ENCODE measurements around the gene NAALADL2.
"Not testable (repeated sequence)": the region's sequence is repeated elsewhere in the genome, so short reads cannot be mapped to it uniquely, and the experiment has no call there.

The NAALADL2 gene

DNA sequence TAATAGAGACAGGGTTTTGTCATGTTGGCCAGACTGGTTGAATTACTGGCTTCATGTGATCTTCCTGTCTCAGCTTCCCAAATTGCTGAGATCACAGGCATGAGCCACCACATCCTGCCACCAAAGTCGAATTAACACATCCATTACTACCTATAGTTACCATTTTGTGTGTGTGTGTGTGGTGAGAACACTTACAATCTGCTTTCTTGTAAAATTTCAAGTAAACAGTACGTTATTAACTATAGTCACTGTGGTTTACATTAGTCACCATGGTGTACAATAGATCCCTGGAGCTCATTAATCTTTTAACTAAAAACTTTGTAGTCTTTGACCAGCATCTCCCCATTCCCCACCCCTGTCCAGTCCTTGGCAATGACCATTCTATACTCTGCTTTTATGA is 270.0 kb downstream of the NAALADL2 start:
- TF ChIP-seq, protein P1, sequence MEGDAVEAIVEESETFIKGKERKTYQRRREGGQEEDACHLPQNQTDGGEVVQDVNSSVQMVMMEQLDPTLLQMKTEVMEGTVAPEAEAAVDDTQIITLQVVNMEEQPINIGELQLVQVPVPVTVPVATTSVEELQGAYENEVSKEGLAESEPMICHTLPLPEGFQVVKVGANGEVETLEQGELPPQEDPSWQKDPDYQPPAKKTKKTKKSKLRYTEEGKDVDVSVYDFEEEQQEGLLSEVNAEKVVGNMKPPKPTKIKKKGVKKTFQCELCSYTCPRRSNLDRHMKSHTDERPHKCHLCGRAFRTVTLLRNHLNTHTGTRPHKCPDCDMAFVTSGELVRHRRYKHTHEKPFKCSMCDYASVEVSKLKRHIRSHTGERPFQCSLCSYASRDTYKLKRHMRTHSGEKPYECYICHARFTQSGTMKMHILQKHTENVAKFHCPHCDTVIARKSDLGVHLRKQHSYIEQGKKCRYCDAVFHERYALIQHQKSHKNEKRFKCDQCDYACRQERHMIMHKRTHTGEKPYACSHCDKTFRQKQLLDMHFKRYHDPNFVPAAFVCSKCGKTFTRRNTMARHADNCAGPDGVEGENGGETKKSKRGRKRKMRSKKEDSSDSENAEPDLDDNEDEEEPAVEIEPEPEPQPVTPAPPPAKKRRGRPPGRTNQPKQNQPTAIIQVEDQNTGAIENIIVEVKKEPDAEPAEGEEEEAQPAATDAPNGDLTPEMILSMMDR (IDR thresholded peaks at IDR 0.05; ENCODE audit: insufficient read depth, low read depth, low read length, missing control alignments): no peak
- H3K4me3 ChIP-seq (ENCODE audit: low read depth, low read length): no peak overlapping the region
- no peak for DNase-seq (ENCODE audit: low read depth)

DNA sequence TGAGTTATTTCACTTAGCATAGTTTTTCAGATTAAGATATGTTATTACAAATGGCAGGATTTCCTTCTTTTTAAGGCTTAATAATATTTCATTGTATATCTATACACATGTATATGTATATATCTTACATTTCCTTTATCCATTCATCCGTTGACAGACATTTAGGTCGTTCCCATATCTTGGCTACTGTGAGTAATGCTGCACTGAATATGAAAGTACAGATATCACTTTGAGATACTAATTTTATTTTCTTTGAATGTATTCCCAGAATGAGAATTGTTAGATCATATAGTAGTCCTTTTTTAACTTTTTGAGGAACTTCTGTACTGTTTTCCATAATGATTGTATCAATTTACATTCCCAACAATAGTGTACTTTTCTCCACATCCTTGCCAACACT is 270.4 kb downstream of the NAALADL2 start:
- H3K4me3 ChIP-seq (ENCODE audit: low read depth, low read length): no peak overlapping the region
- TF ChIP-seq, protein P1 (IDR thresholded peaks at IDR 0.05; ENCODE audit: insufficient read depth, low read depth, low read length, missing control alignments): no peak
- DNase-seq (ENCODE audit: low read depth): no peak

DNA sequence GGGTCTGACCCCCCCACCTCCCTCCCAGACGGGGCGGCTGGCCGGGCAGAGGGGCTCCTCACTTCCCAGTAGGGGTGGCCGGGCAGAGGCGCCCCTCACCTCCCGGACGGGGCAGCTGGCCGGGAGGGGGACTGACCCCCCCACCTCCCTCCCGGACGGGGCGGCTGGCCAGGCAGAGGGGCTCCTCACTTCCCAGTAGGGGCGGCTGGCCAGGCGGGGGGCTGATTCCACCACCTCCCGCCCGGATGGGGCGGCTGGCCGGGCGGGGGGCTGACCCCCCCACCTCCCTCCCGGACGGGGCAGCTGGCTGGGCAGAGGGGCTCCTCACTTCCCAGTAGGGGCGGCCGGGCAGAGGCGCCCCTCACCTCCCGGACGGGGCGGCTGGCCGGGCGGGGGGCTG is 272.7 kb downstream of the NAALADL2 start:
- not testable (repeated sequence) for H3K4me3 ChIP-seq (ENCODE audit: low read depth, low read length); DNase-seq (ENCODE audit: low read depth)

DNA sequence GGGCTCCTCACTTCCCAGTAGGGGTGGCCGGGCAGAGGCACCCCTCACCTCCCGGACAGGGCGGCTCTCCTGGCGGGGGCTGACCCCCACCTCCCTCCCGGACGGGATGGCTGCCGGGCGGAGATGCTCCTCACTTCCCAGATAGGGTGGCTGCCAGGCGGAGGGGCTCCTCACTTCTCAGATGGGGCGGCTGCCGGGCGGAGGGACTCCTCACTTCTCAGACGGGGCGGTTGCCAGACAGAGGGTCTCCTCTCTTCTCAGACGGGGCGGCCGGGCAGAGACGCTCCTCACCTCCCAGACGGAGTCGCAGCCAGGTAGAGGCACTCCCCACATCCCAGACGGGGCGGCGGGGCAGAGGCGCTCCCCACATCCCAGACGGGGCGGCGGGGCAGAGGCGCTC is 273.6 kb downstream of the NAALADL2 start:
- H3K4me3 ChIP-seq (ENCODE audit: low read depth, low read length); DNase-seq (ENCODE audit: low read depth): not testable (repeated sequence)

DNA sequence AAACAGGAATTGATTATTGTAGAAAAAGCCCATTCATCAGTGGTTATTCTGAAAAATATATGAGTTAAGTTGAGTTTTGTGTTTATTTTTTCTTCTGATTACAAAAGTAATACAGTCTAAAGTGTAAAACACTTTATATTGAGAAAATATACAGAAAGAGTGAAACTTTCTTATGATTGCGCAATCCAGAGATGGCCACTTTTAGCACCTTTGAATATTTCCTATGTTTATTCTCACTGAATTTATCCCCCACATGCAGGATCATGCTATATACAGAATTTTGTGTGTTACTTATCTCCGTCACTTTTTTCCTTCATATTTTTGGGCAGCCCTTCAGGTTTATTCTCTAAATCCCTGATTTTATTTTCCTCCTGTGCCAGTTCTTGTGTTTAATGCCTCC is 285.2 kb downstream of the NAALADL2 start:
- DNase-seq (ENCODE audit: low read depth): no peak
- no peak overlapping the region for H3K4me3 ChIP-seq (ENCODE audit: low read depth, low read length)
- TF ChIP-seq, protein P1 (IDR thresholded peaks at IDR 0.05; ENCODE audit: insufficient read depth, low read depth, low read length, missing control alignments): no peak

DNA sequence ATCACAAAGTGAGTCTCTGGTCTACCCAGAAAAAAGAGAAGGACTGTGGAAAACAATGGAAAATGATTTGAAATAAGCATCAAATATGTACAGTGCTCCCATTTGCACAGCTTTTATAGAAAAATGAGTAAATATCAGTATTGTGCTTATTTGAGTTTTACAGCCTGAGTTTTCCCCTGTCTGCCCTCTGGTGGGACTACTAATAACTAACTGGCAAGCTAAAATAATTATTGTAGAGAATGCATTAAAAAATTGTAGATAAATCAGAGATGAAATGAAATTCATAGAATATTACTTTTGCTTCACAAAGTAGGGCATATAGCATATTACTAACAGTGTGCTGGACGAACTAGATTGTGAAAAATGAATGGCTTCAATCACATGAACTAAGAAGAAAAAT is 287.1 kb downstream of the NAALADL2 start:
- TF ChIP-seq, protein P1 (IDR thresholded peaks at IDR 0.05; ENCODE audit: insufficient read depth, low read depth, low read length, missing control alignments): no peak
- no peak for DNase-seq (ENCODE audit: low read depth)
- H3K4me3 ChIP-seq (ENCODE audit: low read depth, low read length): no peak overlapping the region

DNA sequence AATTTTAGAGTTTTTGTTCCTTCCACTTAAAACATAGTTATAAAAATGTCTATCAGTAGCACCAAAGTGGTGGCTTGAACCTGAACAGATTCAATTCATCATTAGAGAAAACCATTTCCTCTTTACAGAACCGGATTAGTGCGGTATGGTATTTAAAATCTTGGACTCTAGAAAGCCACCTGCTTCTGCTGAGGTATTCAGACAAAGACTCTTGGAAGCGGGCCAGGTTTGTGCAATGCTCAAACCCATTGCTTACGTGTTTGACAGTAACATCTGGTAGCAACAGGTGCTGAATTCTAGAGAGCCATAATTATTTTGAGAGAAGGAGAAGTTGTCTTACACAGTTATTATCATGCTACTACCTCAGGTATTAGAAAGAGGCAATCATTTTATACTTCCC is 290.5 kb downstream of the NAALADL2 start:
- peak; percentile 75 for DNase-seq (ENCODE audit: low read depth)
- no peak overlapping the region for H3K4me3 ChIP-seq (ENCODE audit: low read depth, low read length)
- TF ChIP-seq, protein P1 (IDR thresholded peaks at IDR 0.05; ENCODE audit: insufficient read depth, low read depth, low read length, missing control alignments): no peak

DNA sequence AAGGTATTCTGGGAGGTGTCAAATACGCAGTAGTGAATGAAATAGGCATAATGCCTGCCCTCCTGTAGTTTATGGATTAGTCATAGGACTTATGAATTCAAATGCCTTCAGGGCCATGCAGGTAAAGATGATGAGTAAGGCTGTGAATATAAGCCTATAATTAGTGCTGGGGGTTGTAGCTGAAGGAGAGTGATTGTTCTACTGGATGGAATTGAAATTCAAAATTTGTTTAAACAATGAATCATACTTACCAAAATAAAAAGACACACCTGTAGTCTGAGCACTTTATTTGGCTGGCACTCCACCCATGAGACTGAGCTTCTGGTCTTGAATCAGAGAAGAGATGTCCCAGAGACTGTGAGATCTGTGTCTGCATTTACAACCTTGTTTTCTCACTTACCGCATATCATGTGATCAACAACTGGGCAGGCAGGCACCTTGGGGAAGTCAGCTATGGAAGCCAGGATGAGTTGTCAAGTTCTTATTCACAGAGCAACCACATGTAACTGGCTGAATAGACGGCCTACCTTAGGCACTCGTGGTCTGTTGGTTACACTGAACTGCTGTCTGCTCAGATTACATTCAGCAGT is 291.8 kb downstream of the NAALADL2 start:
- no peak overlapping the region for H3K4me3 ChIP-seq (ENCODE audit: low read depth, low read length)
- TF ChIP-seq, protein P1 (IDR thresholded peaks at IDR 0.05; ENCODE audit: insufficient read depth, low read depth, low read length, missing control alignments): no peak
- DNase-seq (ENCODE audit: low read depth): no peak

Measured in GM12865 (cell line).